CD4-positive, alpha-beta T cell treated with Interleukin-1 beta for 1 hour (primary cell): ENCODE measurements around the gene EDEM2.
"Not testable (repeated sequence)": the region's sequence is repeated elsewhere in the genome, so short reads cannot be mapped to it uniquely, and the experiment has no call there.

ENCODE experiments used
- DNase-seq, 2 donors: peaks; one replicate each; pipeline ENCODE4 v3.0.0-alpha.2; 2020 to 2022

Gene EDEM2

DNA sequence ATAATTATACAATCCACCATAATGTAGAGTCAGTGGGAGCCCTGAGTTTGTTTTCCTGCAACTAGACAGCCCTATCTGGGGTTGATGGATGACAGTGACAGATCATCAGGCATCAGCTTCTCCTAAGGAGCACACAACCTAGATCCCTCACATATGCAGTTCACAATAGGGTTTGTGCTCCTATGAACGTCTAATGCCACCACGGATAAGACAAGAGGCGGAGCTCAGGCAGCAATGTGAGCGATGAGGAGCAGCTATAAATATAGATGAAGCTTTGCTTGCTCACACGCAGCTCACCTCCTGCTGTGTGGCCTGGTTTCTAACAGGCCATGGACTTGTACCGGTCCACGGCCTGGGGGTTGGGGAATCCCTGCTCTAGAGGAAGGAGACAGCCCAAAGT lies 25.9 kb downstream of the EDEM2 start:
- DNase-seq: no peak

DNA sequence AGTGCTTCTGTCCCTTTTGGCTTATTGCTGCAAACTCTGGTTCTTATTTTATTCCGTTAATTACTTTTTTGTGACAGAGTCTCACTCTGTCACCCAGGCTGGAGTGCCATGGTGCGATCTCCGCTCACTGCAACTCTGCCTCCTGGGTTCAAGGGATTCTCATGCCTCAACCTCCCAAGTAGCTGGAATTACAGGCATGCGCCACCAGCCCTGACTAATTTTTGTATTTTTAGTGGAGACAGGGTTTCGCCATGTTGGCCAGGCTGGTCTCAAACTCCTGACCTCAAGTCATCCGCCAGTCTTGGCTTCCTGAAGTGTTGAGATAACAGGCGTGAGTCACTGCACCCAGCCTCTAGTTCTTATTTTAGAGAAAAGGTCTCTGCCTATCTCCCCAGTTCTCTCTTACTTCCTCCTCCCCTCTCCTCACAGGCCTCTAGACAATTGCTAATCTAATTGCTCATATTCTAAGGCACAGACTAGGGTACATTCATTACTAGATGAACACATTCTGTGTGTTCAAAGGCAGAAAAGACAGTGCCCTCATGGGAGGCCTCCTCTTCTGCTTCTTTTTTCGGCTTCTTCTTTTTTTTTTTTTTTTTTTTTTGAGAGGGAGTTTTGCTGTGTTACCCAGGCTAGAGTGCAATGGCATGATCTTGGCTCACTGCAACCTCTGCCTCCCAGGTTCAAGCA lies 27.0 kb downstream of the EDEM2 start:
- peak in 1 of 2 donors; percentile 4 for DNase-seq

- DNase-seq: no peak
Measured at GRCh38 chr20:35117629-35118028, 29.5 kb downstream of the EDEM2 start.

GRCh38 chr20:35117196-35117595 lies 29.9 kb downstream of the EDEM2 start:
- DNase-seq: no peak

- DNase-seq: no peak
Measured at GRCh38 chr20:35116258-35116657, 30.9 kb downstream of the EDEM2 start.

- DNase-seq: no peak
Measured at GRCh38 chr20:35115606-35116005, 31.5 kb downstream of the EDEM2 start.

GRCh38 chr20:35112276-35112675 lies 34.9 kb downstream of the EDEM2 start:
- DNase-seq: not testable (repeated sequence)

- DNase-seq: no peak
Measured at GRCh38 chr20:35111141-35111888, 35.8 kb downstream of the EDEM2 start.

- no peak for DNase-seq
Measured at GRCh38 chr20:35108921-35109320, 38.2 kb downstream of the EDEM2 start.

DNA sequence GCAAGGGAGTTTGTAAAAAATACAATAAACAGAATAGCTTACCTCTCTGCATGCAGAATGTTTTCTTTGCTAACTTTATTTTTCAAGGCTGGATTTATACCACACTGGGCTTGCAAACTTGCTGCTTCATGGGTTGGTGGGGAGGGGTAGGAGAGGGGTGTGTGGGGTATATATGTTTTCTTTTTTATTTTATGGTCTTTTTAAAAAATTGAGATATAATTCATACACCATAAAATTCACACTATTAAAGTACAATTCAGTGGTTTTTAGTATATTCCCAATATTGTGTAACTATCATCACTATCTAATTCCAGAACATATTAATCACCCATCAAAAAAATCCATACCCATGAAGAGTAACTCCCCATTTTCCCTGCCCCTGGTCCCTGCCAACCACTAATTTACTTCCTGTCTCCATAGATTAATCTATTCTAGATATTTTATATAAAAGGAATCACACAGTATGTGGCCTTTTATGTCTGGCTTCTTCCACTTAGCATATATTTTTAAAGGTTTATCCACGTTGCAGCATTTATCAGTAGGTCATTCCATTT lies 40.2 kb downstream of the EDEM2 start:
- no peak for DNase-seq

- DNase-seq: no peak
Measured at GRCh38 chr20:35104685-35105295, 42.3 kb downstream of the EDEM2 start.

- DNase-seq: no peak
Measured at GRCh38 chr20:35101620-35102019, 45.5 kb downstream of the EDEM2 start.

GRCh38 chr20:35093267-35093884 lies 53.8 kb downstream of the EDEM2 start:
- no peak for DNase-seq

DNA sequence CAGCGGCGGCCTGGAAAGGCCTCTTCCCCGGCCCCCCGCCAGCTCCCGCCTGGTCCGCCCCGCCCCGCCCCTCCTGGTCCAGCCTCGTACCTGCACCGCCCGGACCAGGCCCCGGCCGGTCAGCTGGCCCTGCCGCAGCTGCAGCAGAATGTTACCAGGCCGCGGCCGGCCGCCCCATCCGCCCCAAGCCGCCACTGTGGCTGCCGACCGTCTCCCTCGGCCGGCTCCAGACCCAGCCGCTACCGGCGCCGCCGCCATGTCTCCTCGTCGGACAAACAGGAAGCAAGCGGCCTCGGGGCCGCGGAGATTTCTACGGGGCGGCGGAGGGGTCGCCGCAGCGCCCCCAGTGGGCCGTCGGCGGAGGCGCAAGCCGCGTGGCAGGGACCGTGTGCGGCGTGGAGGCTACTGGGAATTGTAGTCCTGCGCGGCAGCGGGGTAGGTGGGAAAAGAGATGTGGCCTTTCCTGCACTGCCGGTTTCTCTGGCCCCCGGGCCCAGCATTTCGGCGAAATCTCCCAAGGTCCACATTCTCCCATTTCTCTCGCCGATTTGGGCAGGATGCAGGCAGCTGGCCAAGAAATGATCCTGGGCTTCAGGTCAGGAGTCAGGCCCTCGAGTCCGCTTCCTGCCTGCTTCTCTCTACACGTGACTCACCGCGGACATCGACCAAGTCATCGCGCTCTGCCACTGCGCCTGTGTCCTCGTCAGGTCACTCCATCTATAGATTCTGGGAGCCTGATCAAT lies 54.4 kb downstream of the EDEM2 start, which contains the start of gene TRPC4AP:
Gene TRPC4AP, minus strand, starts transcription at position 284 of the 743 bp plus-strand sequence. Its CDS starts 26 bp downstream, at position 258.
- peak; percentile 89 for DNase-seq

DNA sequence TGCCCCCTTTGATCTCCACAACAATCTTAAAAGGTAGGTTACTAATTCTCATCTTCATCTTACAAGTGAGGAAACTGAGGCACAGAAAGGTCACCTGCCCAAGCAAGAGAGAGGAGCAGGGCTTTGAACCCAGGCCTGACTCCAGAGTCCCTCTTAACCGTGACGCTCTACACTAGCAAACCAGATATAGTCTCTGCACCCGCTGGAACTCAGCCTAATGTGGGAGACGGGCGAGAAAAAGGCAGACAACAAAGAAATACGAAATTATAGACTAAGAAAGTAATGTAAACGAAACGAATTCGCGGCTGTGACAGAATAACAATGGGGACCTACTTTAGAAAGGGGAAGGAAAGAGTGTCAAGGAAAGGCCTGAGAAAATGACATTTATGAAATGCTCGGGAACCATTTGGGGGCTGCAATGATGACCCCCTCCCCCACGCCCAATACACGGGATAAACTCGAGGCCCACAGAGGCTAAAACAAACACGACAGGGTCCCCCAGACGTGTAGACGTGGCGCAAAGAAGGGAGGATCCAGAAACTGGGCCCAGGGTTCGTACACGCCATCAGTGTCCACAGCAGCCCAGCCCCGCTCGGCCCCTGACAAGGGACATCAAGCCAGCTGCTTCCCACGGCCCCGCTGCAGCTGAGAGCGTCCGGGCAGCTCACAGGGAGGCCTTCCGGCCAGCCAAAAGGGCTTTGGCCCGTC lies 55.2 kb downstream of the EDEM2 start:
- no peak for DNase-seq

DNA sequence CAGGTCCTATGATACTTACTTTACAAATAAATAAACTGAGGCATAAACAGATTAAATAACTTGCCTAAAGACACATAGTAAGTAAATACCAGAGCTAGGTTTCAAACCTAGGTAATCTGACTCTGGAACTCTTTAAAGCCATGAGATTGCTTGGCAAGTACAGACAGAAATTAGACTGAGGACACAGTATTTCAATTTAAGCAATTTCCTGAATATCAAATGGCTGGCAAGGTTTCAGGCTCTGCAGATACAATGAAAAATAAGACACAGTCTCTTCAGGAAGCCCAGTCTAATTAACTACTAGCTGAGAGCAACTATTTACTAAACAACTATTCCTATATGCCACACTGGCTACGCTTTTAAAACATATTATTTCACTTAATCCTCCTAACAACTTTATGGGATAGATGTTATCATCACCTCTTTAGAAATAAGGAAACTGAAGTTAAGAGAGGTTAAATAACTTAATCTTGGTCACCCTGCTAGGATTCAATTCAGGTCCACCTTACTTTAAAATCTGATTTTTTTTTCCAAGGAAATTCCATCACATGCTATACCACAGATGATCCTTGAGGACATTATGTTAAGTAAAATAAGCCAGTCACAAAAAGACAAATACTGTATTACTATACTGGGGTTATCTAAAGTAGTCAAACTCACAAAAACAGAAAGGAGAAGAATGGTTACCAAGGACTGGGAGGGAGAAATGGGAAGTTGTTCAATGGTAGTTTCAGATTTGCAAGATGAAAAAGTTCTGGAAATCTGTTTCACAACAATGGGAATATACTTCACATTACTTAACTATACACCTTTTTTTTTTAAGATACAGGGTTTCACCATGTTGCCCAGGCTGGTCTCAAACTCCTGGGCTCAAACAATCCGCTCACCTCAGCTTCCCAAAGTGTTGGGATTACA lies 58.6 kb downstream of the EDEM2 start:
- no peak for DNase-seq

GRCh38 chr20:35087791-35088190 lies 59.3 kb downstream of the EDEM2 start:
- no peak for DNase-seq

GRCh38 chr20:35087355-35087754 lies 59.8 kb downstream of the EDEM2 start:
- no peak for DNase-seq

GRCh38 chr20:35085477-35086225 lies 61.5 kb downstream of the EDEM2 start:
- DNase-seq: peak in 1 of 2 donors; percentile 18

DNA sequence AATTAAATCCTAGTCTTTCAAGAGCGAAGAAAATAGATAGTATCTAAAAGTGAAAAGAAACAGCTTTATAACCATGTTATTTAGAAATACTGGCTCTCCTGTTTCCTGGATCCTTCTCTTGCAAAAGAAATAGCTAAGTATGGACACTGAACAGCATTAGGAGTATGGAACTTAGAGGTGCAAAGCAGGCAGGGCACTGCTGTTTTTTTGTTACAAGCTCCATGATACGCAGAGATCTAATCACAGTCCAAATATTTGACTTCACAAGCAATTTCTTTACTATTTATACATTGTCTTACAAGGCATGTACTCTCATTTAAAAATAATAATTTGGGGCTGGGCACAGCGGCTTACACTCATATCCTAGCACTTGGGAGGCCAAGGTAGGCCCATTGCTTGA lies 62.1 kb downstream of the EDEM2 start:
- DNase-seq: no peak
